GM12878 (cell line): ENCODE data around the gene PSAT1.

Experiments
- CBFB ChIP-seq: IDR thresholded peaks from 2 replicates; pipeline ENCODE4 v1.6.1; 2016; ENCODE audit warnings: antibody characterized with exemption, low read depth
- EGR1 ChIP-seq, 2 experiments: IDR thresholded peaks; 1 replicate in 1 of 2; 2 replicates in 1 of 2; pipeline ENCODE4 v1.6.1; 2011 to 2012; ENCODE audit warnings: low read depth in 2 of 2, low read length in 2 of 2, borderline replicate concordance in 1 of 2, mild to moderate bottlenecking in 1 of 2, moderate library complexity in 1 of 2
- GABPA ChIP-seq: IDR thresholded peaks from 2 replicates; pipeline ENCODE4 v1.6.1; 2014; ENCODE audit warnings: antibody characterized with exemption, low read depth, mild to moderate bottlenecking, inconsistent platforms
- HDAC2 ChIP-seq: fragments of 200-600 bp; sonication (generic); IDR thresholded peaks from 2 replicates; pipeline ENCODE4 v1.6.1; 2017
- ZZZ3 ChIP-seq: IDR thresholded peaks from 2 replicates; pipeline ENCODE4 v1.6.1; 2011; ENCODE audit warnings: low read depth; ENCODE audit not compliant: control insufficient read depth, insufficient read length
- TF ChIP-seq, protein P1 (sequence below): fragments of 150-350 bp; IDR thresholded peaks from 2 replicates; pipeline ENCODE4 v1.6.1; 2014; ENCODE audit warnings: mild to moderate bottlenecking, low read depth, low read length
- TF ChIP-seq, protein P2 (sequence below), 3 experiments: IDR thresholded peaks in 2 of 3; conservative IDR thresholded peaks in 1 of 3; 2 replicates each; pipeline ENCODE4 v1.5.1; 2011; ENCODE audit warnings: low read depth in 3 of 3, low read length in 3 of 3, mild to moderate bottlenecking in 3 of 3, control low read depth in 2 of 3, moderate library complexity in 2 of 3, inconsistent platforms in 1 of 3, mixed read lengths in 1 of 3; ENCODE audit not compliant: control insufficient read depth in 2 of 3, insufficient read depth in 1 of 3; ENCODE audit errors: extremely low read depth in 1 of 3

GRCh38 chr9:78368236-78368635 is 71.3 kb downstream of the PSAT1 start:
- TF ChIP-seq, protein P1, sequence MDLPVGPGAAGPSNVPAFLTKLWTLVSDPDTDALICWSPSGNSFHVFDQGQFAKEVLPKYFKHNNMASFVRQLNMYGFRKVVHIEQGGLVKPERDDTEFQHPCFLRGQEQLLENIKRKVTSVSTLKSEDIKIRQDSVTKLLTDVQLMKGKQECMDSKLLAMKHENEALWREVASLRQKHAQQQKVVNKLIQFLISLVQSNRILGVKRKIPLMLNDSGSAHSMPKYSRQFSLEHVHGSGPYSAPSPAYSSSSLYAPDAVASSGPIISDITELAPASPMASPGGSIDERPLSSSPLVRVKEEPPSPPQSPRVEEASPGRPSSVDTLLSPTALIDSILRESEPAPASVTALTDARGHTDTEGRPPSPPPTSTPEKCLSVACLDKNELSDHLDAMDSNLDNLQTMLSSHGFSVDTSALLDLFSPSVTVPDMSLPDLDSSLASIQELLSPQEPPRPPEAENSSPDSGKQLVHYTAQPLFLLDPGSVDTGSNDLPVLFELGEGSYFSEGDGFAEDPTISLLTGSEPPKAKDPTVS: no peak
- TF ChIP-seq, protein P2, sequence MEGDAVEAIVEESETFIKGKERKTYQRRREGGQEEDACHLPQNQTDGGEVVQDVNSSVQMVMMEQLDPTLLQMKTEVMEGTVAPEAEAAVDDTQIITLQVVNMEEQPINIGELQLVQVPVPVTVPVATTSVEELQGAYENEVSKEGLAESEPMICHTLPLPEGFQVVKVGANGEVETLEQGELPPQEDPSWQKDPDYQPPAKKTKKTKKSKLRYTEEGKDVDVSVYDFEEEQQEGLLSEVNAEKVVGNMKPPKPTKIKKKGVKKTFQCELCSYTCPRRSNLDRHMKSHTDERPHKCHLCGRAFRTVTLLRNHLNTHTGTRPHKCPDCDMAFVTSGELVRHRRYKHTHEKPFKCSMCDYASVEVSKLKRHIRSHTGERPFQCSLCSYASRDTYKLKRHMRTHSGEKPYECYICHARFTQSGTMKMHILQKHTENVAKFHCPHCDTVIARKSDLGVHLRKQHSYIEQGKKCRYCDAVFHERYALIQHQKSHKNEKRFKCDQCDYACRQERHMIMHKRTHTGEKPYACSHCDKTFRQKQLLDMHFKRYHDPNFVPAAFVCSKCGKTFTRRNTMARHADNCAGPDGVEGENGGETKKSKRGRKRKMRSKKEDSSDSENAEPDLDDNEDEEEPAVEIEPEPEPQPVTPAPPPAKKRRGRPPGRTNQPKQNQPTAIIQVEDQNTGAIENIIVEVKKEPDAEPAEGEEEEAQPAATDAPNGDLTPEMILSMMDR (IDR thresholded peaks at IDR 0.05 in 2 of 3, conservative IDR thresholded peaks at IDR 0.05 in 1 of 3; ENCODE audit: control insufficient read depth in 2 of 3, extremely low read depth in 1 of 3, insufficient read depth in 1 of 3, low read depth in 3 of 3, low read length in 3 of 3): no peak
- TF ChIP-seq HDAC2: no peak
- no peak for TF ChIP-seq CBFB
- no peak for TF ChIP-seq ZZZ3
- TF ChIP-seq EGR1 (IDR thresholded peaks at IDR 0.05; ENCODE audit: borderline replicate concordance in 1 of 2, low read depth in 2 of 2, low read length in 2 of 2): no peak
- no peak for TF ChIP-seq GABPA
